GM12891 (cell line): ENCODE results near the gene NUTM2E.
"Not testable (repeated sequence)": the region's sequence is repeated elsewhere in the genome, so short reads cannot be mapped to it uniquely, and the experiment has no call there.

Experiments
- POLR2A ChIP-seq: IDR thresholded peaks from 2 replicates; pipeline ENCODE4 v1.6.1; 2011; ENCODE audit warnings: low read depth, low read length, control low read depth
- POLR2AphosphoS5 ChIP-seq: IDR thresholded peaks from 2 replicates; pipeline ENCODE4 v1.6.1; 2011; ENCODE audit warnings: low read depth, low read length, control low read depth
- POU2F2 ChIP-seq: IDR thresholded peaks from 2 replicates; pipeline ENCODE4 v1.6.1; 2011; ENCODE audit warnings: low read depth, mild to moderate bottlenecking, control low read depth, low read length, moderate library complexity
- TAF1 ChIP-seq: IDR thresholded peaks from 2 replicates; pipeline ENCODE4 v1.6.1; 2011; ENCODE audit warnings: low read depth, low read length, control low read depth

DNA sequence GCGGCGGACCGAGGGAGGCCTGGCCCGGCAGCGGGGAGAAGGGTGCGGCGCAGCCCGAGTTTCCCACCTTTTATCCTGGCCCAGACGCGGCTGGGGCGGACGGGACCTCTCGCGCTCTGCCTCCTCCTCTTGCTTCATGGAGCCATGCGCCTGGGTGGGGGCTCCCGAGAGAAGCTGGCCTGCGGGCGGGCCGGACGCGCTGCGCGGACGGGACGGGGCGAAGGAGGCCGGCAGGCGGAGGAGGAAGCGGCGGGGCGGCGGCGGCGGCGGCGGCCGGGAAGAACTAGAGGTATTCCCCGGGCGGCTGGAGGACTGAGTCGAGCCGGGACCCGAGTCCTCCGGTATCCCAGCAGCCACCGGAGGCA lies 426 bp upstream of the NUTM2E start:
- not testable (repeated sequence) for TF ChIP-seq POLR2A, POLR2AphosphoS5, TAF1, POU2F2
